ENCODE results near the gene GLS2. TPM values are rescaled to one million over a fixed set of nuclear protein-coding genes. Genes with fewer than 3 reads are reported as not detected.

Gene GLS2
- total RNA-seq, 1 experiment from 2014 or later: 14.8 TPM

DNA sequence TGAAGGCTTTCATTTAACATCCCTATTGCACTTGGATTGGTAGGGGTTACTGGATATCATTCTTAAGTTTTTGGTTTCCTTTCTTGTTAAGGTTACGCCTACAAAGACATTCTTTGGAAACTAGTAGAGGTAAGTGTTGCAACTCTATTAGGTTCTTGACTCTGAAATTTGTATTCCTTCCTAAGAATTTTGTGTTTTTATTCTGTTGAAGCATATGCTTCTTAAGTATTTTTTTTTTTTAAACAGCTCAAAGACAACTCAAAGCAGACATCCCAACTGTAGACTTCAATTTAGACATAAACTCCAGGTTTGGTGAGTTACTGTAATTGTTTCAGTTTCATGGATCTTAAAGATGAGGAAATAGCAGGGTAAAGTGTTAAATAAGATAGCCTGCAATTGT, 32.5 kb upstream of the GLS2 start (continued):
- TF ChIP-seq MLX (CRISPR knock-in tag; IDR thresholded peaks at IDR 0.05): no peak
- TF ChIP-seq, protein P1, sequence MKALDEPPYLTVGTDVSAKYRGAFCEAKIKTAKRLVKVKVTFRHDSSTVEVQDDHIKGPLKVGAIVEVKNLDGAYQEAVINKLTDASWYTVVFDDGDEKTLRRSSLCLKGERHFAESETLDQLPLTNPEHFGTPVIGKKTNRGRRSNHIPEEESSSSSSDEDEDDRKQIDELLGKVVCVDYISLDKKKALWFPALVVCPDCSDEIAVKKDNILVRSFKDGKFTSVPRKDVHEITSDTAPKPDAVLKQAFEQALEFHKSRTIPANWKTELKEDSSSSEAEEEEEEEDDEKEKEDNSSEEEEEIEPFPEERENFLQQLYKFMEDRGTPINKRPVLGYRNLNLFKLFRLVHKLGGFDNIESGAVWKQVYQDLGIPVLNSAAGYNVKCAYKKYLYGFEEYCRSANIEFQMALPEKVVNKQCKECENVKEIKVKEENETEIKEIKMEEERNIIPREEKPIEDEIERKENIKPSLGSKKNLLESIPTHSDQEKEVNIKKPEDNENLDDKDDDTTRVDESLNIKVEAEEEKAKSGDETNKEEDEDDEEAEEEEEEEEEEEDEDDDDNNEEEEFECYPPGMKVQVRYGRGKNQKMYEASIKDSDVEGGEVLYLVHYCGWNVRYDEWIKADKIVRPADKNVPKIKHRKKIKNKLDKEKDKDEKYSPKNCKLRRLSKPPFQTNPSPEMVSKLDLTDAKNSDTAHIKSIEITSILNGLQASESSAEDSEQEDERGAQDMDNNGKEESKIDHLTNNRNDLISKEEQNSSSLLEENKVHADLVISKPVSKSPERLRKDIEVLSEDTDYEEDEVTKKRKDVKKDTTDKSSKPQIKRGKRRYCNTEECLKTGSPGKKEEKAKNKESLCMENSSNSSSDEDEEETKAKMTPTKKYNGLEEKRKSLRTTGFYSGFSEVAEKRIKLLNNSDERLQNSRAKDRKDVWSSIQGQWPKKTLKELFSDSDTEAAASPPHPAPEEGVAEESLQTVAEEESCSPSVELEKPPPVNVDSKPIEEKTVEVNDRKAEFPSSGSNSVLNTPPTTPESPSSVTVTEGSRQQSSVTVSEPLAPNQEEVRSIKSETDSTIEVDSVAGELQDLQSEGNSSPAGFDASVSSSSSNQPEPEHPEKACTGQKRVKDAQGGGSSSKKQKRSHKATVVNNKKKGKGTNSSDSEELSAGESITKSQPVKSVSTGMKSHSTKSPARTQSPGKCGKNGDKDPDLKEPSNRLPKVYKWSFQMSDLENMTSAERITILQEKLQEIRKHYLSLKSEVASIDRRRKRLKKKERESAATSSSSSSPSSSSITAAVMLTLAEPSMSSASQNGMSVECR (CRISPR knock-in tag; IDR thresholded peaks at IDR 0.05; ENCODE audit: borderline replicate concordance): no peak
- TF ChIP-seq, protein P2, sequence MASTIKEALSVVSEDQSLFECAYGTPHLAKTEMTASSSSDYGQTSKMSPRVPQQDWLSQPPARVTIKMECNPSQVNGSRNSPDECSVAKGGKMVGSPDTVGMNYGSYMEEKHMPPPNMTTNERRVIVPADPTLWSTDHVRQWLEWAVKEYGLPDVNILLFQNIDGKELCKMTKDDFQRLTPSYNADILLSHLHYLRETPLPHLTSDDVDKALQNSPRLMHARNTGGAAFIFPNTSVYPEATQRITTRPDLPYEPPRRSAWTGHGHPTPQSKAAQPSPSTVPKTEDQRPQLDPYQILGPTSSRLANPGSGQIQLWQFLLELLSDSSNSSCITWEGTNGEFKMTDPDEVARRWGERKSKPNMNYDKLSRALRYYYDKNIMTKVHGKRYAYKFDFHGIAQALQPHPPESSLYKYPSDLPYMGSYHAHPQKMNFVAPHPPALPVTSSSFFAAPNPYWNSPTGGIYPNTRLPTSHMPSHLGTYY (CRISPR knock-in tag; IDR thresholded peaks at IDR 0.05): no peak
- no peak for TF ChIP-seq SMAD3 (CRISPR knock-in tag; IDR thresholded peaks at IDR 0.05; ENCODE audit: borderline replicate concordance)
- no peak for TF ChIP-seq NR3C1 (CRISPR knock-in tag; conservative IDR thresholded peaks at IDR 0.05; ENCODE audit: low read depth)

DNA sequence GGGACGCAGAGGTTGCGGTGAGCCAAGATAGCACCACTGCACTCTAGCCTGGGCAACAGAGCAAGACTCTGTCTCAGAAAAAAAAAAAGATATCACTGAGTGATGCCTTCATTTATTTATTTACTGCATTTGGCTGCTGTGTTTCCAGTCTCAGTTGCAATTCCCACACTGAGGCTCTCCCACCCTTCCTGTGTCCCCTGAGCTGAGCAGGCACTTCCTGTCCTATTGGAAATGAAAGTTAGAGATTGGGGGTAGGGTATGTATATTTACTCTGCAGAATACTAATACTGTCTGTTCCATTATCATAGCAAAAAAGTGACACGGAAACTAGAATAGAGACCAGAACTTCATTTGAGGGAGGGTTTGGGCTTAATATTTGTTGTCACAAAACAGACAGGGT, 32.1 kb upstream of the GLS2 start:
- TF ChIP-seq TP53 (CRISPR knock-in tag; IDR thresholded peaks at IDR 0.05) (no peak), ZNF121 (CRISPR knock-in tag; IDR thresholded peaks at IDR 0.05) (0 out of 2 replicates have a peak, but pooled peaks have one; percentile 24)
- ATAC-seq: no peak
- Mint-ChIP-seq H3K27me3 (ENCODE audit: low read depth) (no peaks in the 10 kb centered on the region), H3K27ac (no peak overlapping the region), H3K36me3 (no peaks in the 10 kb centered on the region), H3K4me3 (no peak overlapping the region), H3K9me3 (no peaks in the 10 kb centered on the region), H3K4me1 (peaks cover 32% of the 10 kb centered on the region)
- POLR2A ChIA-PET: no interaction called here
- DNase-seq (ENCODE audit: low spot score): no peak
- CTCF ChIA-PET: interaction anchor here (1.4 kb wide), 2 partner anchors 53 to 117 kb away, joined by 3 to 4 read pairs; no protein-coding TSS in a partner anchor

DNA sequence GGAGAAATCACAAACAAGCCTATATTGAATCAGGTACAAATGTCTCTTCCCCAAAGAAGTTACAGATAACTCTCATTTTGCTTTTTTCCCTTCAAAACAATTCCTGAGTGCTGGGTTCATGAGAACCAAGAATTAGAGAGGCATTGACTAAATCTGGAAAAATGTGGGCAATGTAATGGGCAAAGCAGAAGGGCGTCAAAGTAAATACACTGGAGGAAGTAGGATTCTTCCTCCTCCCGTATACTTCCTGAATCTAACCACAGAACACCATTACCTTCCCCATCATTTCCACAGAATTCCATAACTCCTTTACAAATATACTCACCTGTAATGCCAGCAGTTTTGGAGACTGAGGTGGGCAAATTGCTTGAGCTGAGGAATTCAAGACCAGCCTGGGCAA, 30.6 kb upstream of the GLS2 start:
- Mint-ChIP-seq H3K36me3 (no peaks in the 10 kb centered on the region), H3K9me3 (no peaks in the 10 kb centered on the region), H3K27ac (peak overlapping the region; percentile 13; the same call in 1 of the 2 replicates), H3K4me1 (peaks cover 27% of the 10 kb centered on the region), H3K4me3 (no peak overlapping the region), H3K27me3 (ENCODE audit: low read depth) (no peaks in the 10 kb centered on the region)
- ChIA-PET CTCF (interaction anchor here (0.6 to 1.4 kb wide), 3 partner anchors 12 to 118 kb away, joined by 3 to 4 read pairs (median 3); no protein-coding TSS in a partner anchor), POLR2A (interaction anchor here (0.6 kb wide), 1 partner anchor 53 kb away, joined by 6 read pairs; no protein-coding TSS in a partner anchor)
- no peak for TF ChIP-seq TEAD4 (CRISPR knock-in tag; IDR thresholded peaks at IDR 0.05)
- no peak for TF ChIP-seq RORB (CRISPR knock-in tag; IDR thresholded peaks at IDR 0.05)
- no peak for TF ChIP-seq SOX15 (CRISPR knock-in tag; IDR thresholded peaks at IDR 0.05)
- TF ChIP-seq, protein P3, sequence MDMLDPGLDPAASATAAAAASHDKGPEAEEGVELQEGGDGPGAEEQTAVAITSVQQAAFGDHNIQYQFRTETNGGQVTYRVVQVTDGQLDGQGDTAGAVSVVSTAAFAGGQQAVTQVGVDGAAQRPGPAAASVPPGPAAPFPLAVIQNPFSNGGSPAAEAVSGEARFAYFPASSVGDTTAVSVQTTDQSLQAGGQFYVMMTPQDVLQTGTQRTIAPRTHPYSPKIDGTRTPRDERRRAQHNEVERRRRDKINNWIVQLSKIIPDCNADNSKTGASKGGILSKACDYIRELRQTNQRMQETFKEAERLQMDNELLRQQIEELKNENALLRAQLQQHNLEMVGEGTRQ (CRISPR knock-in tag; IDR thresholded peaks at IDR 0.05): no peak
- no peak for TF ChIP-seq USF1 (CRISPR knock-in tag; IDR thresholded peaks at IDR 0.05)
- no peak for TF ChIP-seq GRHL2 (CRISPR knock-in tag; IDR thresholded peaks at IDR 0.05; ENCODE audit: insufficient replicate concordance, severe bottlenecking)
- TF ChIP-seq NFE2L1 (CRISPR knock-in tag; IDR thresholded peaks at IDR 0.05): no peak
- TF ChIP-seq, protein P4, sequence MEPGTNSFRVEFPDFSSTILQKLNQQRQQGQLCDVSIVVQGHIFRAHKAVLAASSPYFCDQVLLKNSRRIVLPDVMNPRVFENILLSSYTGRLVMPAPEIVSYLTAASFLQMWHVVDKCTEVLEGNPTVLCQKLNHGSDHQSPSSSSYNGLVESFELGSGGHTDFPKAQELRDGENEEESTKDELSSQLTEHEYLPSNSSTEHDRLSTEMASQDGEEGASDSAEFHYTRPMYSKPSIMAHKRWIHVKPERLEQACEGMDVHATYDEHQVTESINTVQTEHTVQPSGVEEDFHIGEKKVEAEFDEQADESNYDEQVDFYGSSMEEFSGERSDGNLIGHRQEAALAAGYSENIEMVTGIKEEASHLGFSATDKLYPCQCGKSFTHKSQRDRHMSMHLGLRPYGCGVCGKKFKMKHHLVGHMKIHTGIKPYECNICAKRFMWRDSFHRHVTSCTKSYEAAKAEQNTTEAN (CRISPR knock-in tag; IDR thresholded peaks at IDR 0.05): no peak
- TF ChIP-seq, protein P5, sequence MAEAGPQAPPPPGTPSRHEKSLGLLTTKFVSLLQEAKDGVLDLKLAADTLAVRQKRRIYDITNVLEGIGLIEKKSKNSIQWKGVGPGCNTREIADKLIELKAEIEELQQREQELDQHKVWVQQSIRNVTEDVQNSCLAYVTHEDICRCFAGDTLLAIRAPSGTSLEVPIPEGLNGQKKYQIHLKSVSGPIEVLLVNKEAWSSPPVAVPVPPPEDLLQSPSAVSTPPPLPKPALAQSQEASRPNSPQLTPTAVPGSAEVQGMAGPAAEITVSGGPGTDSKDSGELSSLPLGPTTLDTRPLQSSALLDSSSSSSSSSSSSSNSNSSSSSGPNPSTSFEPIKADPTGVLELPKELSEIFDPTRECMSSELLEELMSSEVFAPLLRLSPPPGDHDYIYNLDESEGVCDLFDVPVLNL (CRISPR knock-in tag; IDR thresholded peaks at IDR 0.05; ENCODE audit: borderline replicate concordance, low read depth): no peak
- no peak for TF ChIP-seq GTF2I (CRISPR knock-in tag; conservative IDR thresholded peaks at IDR 0.05)
- TF ChIP-seq CBFB (CRISPR knock-in tag; IDR thresholded peaks at IDR 0.05; ENCODE audit: low read depth): no peak
- ATAC-seq: no peak
- DNase-seq (ENCODE audit: low spot score): no peak
